Stimulated activated CD8-positive, alpha-beta memory T cell treated with anti-CD3 and anti-CD28 coated beads, Interleukin-15, amount 100 ng/mL, for 1 hour (primary cell): ENCODE measurements around the gene RBL1.
A peak's percentile ranks its signal among the peaks of the same experiment; 100 is the strongest.
"Not testable (repeated sequence)": the region's sequence is repeated elsewhere in the genome, so short reads cannot be mapped to it uniquely, and the experiment has no call there.

ENCODE experiments used
- DNase-seq: peaks from one replicate; pipeline ENCODE4 v3.0.0-alpha.2; 2020; ENCODE audit warnings: low read depth

The RBL1 gene

DNA sequence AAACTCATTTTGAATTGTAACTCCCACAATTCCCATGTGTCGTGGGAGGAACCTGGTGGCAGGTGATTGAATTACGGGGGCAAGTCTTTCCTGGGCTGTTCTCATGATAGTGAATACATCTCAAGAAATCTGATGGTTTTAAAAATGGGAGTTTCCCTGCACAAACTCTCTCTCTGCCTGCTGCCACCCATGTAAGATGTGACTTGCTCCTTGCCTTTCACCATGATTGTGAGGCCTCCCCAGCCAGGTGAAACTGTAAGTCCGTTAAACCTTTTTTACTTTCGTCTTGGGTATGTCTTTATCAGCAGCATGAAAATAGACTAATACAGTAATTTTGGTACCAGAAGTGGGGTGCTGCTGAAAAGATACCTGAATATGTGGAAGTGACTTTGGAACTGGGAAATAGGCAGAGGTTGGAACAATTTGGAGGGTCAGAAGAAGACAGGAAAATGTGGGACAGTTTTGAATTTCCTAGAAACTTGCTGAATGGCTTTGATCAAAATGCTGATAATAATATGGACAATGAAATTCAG lies 102.9 kb downstream of the RBL1 start:
- DNase-seq: no peak

DNA sequence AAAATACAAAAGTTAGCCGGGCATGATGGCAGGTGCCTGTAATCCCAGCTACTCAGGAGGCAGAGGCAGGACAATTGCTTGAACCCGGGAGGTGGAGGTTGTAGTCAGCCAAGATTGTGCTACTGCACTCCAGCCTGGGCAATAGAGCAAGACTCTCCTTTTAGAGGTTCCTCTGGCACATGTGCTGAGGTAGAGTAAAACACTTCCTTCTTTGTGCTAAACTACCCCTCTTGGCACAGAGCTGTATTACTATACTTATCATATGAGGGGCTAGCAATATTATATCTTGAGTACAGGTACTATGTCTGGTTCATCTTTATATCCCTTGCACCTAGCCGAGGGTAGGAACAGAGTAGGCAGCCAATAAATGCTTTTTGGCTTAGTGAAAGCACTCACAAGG lies 104.1 kb downstream of the RBL1 start:
- DNase-seq: no peak

DNA sequence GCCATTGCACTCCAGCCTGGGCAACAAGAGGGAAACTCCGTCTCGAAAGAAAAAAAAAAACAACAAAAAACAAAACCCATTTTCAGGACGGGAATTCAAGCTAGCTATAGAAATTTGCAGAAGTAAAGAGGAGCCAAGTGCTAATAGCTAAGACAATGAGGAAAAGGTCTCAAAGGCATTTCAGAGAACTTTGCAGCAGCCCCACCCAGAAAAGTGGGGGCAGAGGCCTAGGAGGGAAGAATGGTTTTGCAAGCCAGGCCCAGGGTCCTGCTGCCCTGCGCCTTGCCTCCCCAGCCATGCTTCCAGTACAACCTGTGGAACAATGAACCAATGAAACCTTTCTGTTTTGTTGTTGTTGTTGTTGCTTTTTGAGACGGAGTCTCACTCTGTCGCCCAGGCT lies 106.0 kb downstream of the RBL1 start:
- DNase-seq: no peak

DNA sequence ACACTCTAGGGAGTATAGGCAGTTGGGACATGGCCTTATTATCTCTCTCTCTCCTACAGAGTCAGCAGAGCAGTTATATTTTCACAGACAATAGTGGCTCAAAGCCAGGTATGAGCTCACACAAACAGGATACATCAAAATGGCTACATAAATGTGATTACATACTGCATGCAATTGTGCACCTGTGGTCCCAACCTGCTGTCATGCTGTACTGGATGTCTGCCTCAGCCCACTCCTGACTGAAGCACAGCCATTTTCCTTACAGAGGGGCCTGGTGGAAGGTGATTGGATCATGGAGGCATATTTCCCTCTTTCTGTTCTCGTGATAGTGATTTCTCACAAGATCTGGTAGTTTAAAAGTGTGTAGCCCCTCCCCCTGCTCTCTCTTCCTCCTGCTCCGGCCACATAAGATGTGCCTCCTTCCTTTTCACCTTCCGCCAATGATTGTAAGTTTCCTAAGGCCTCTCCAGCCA lies 107.3 kb downstream of the RBL1 start:
- no peak for DNase-seq

DNA sequence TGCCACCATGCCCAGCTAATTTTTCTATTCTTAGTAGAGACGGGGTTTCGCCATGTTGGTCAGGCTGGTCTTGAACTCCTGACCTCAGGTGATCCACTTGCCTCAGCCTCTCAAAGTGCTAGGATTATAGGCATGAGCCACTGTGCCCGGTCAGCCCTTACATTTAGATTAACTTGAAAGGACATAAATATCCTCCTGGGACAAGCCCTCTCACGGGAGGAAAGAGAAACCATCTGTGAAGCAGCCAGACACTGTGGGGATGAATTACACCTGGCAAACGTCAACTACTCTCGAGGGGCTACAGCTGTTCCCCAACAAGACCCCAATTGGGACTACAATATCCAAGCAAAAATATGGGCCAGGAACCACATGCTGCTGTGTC lies 111.5 kb downstream of the RBL1 start:
- no peak for DNase-seq

DNA sequence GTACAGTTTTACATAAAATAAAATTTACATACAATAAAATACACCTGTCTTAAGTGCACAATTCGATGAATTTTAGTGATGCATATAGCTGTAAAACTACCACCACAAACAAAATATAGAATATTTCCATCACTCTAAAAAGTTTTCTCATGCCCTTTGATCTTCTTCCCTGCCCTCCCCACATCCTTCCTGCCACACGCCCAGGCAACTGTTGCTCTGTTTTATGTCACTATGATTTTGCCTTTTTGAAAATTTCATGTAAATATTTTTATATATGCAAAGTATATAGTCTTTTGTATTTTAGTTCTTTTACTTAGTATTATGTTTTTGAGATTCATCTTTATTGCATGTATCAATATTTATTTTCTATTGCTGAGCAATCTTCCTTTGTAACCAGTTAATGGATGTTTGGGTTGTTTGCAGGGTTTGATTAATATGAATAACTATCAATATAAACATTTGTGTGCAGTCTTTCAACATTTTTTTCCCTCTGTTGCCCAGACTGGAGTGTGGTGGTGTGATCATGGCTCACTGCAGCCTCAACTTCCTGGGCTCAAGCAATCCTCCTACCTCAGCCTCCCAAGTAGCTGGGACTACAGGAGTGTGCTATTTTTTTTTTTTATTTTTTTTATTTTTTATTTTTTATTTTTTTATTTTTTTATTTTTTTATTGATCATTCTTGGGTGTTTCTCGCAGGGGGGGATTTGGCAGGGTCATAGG lies 120.5 kb downstream of the RBL1 start:
- DNase-seq: peak; percentile 24

DNA sequence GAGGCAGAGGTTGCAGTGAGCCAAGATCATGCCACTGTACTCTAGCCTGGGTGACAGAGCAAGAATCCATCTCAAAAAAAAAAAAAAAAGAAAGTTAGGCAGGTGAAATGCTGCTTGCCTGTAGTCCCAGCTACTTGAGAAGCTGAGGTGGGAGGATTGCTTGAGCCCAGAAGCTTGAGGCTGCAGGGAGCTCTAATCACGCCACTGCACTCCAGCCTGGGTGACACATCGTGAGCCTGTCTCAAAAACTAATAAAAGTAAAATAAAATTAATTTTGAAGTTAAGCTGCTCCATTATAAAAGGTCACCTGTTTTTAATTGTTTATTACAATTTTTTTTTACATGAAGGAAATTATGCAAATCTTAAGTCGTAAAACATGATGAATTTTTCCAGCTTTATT lies 121.1 kb downstream of the RBL1 start:
- DNase-seq: no peak

DNA sequence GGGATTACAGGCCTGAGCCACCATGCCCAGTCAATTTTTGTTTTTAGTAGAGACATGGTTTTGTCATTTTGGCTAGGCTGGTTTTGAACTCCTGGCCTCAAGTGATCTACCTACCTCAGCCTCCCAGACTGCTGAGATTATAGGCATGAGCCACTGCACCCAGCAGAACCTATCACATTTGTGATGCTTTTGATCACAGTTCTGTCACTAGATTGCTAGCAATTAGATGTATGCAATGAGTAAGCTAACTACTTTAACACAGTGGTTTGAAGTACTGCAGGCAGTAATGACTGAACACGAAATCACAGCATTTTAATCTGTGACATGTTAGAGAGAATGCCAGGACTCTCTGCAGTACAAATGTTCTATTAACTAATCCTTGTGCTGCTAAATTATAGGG lies 124.7 kb downstream of the RBL1 start:
- no peak for DNase-seq

DNA sequence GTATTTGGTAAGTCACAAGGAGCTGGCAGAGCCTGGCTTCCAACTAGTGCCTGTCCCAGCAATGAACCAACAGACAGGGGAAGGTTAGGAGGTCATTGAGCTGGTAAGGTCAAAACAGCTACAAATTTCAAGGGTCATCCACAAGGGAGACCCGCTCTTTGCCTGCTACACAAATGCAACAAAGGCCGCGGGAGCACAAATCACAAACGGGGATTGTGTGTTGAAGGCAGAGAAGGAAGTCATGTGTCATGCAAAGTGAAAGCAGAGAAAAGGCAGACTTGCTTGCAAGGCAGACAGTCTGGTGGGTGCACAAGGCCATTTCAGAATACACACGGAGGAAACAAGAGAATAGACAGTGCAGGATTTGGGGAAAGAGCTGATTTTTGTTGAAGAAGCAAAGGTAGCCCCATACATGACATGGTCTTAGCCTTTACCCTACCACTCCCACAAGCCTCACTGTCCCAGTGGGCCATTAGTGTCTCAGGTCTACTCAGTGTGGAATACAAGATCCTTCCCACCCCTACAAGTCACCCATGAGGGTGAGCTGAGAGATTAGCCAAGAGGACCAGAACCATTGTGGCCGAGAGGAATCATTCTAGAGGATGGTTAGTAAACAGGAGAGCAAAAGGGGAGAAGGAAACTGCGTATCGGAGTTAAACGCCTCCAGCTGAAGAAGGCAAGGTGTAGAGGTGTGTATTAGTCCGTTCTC lies 126.2 kb downstream of the RBL1 start:
- no peak for DNase-seq

DNA sequence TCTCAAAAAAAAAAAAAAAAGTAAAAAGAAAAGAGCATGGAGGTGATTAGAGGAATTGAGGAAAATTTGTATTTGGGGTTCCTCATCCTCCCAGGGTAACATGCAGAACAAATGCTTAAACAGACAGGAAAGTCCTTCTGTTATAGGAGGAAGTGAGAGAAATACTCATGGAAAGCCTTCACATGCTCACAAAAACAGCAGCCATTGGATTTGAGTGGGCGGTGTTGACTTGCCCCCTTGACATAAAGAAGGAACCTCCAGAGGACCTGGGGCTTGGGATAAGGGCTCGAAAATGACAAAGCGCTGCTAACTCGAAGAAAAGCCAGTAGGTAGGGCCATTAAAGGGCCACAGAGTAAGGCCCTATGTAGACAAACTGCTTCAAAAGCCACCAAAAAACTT lies 126.7 kb downstream of the RBL1 start:
- no peak for DNase-seq

DNA sequence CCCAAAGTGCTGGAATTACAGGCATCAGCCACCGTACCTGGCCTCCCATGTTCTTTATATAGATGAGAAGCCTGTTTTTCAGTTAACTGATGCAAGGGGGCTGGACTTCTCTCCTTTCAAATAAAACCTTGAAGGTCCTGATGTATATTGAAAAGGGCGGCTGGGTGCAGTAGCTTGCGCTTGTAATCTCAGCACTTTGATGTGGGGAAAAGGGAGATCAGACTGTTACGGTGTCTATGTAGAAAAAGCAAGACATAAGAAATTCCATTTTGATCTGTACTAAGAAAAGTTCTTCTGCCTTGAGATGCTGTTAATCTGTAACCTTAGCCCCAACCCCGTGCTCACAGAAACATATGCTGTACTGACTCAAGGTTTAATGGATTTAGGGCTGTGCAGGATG lies 128.2 kb downstream of the RBL1 start:
- DNase-seq: no peak

DNA sequence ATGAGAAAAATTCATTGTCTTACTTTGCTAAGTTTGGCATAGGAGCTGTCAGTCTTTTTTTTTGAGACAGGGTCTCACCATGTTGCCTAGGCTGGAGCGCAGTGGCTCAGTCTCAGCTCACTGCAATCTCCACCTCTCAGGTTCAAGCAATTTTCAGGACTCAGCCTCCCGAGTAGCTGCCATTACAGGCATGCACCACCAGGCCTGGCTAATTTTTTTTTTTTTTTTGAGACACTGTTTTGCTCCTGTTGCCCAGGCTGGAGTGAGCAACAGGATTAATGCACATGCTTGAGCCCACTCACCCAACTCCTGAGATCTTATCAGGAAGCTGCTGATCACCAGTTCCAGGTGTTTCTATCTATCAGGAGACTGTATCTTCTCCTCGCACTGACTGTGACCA lies 128.8 kb downstream of the RBL1 start:
- DNase-seq: not testable (repeated sequence)

DNA sequence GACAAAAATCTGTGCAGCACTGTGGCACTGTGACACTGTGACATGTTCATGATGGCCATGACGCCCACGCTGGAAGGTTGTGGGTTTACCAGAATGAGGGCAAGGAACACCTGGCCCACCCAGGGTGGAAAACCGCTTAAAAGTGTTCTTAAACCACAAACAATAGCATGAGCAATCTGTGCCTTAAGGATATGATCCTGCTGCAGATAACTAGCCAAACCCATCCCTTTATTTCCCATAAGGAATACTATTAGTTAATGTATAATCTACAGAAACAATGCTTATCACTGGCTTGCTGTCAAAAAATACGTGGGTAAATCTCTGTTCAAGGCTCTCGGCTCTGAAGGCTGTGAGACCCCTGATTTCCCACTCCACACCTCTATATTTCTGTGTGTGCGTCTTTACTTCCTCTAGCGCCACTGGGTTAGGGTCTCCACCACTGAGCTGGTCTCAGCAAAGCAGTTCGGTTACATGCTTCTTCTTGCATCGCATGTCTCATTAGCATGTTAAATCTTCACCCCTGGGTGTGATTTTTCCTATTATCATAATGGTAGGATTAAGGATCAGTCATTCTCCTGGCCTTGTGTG lies 133.3 kb downstream of the RBL1 start:
- DNase-seq: not testable (repeated sequence)

DNA sequence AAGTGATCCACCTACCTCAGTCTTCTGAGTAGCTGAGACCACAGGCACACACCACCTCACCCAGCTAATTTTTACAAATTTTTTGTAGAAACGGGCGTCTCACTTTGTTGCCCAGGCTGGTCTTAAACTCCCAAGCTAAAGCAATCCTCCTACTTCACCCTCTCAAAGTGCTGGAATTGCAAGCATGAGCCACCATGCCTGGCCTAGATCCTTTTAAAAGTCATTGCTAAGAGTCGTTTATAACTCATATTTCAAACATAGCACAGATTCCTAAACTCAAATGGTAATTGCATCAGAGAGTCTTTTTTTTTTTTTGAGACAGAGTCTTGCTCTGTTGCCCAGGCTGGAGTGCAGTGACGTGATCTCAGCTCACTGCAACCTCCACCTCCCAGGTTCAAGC lies 136.6 kb downstream of the RBL1 start:
- no peak for DNase-seq

DNA sequence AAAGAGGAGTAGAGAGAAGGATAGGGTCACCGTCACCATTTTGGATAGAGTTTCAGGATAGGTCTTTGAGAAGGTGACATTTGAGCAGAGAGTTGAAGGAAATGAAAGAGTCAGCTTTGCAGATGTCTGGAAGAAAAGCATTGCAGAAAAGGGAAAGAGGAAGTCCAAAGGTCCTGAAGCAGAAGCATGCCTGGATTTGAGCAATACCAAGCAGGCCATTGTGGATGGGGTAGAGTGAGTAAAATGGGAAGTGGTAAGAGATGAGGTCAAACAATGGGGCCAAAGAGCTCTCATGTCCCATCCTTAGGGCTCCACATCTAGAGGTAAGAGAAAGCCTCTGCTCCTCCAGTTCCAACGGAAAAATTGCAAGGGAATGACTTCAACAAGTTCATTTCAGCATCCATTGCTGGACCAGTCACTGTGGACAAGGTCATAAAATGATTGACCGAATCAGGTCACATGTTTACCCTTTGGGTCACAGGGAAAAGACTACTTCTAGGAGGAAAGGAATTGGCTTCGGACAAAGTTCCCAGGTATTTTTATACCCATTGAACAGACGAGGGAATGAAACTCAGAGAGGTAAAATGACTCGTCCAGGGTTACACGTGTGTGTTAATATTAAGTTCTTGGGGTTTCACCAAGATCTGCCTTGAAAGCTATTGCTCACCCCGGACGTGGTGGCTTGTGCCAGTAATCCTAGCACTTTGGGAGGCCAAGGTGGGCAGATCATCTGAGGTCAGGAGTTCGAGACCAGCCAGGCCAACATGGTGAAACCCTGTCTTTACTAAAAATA lies 137.7 kb downstream of the RBL1 start:
- no peak for DNase-seq

DNA sequence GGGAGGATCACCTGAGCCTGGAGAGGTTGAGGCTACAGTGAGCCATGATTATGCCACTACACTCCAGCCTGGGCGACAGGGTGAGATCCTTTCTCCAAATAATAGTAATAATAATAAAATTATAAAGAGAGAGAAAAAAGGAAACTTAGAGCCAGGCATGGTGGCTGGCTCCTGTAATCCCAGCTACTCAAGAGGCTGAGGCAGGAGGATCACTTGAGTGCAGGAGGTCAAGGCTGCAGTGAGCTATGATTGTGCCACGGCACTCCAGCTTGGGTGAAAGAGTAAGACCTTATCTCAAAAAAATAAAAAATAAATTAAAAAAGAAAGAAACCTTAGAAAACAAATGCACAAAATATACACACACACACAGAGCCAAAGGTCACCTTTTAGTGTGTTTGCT lies 139.1 kb downstream of the RBL1 start:
- DNase-seq: no peak

DNA sequence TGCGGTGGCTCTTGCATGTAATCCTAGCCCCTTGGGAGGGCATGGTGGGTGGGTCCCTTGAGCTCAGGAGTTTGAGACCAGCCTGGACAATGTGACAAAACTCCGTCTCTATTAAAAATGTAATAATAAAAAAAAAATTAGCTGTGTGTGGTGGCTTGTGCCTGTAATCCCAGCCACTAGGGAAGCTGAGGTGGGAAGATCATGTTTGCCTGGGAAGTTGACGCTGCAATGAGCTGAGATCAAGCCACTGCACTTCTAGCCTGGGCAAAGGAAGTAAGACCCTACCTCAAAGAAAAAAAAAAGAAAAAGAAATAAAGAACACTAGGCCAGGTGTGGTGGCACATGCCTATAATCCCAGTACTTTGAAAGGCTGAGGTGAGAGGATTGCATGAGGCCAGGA lies 139.8 kb downstream of the RBL1 start:
- no peak for DNase-seq

DNA sequence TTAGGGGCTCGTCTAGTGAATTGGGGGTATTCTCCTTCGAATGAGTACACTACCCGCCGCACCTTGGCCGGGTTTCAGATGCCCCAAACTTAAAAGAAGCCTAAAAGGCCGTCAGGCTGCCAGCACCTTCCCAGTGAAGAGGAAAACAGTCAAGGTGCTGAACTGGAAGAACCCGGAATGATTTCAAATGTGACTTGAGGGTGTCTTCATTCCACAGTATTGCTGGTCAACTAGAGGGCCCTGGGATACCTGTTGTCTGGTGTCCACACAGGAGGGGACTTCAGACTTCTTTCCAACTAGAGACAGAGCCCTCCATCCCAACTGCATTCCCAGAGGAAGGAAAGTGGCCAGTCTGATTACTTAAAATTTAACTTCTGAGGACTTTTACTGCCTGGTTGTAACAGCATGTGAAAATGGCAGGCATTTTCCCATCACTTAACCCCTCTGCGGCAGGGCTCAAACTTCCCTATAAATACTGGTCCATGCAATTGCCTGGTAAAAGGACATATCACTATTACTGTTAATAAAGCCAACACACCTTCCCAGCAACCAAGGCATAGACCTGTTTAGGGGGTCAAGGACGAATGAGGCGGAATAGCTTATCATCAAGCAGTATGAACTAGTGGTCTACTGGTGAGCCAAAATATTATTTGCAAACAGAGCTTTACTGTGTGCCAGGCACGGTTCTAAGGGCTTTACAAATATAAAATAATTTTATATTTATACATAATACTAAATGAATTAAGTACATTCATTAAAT lies 143.6 kb downstream of the RBL1 start:
- no peak for DNase-seq

DNA sequence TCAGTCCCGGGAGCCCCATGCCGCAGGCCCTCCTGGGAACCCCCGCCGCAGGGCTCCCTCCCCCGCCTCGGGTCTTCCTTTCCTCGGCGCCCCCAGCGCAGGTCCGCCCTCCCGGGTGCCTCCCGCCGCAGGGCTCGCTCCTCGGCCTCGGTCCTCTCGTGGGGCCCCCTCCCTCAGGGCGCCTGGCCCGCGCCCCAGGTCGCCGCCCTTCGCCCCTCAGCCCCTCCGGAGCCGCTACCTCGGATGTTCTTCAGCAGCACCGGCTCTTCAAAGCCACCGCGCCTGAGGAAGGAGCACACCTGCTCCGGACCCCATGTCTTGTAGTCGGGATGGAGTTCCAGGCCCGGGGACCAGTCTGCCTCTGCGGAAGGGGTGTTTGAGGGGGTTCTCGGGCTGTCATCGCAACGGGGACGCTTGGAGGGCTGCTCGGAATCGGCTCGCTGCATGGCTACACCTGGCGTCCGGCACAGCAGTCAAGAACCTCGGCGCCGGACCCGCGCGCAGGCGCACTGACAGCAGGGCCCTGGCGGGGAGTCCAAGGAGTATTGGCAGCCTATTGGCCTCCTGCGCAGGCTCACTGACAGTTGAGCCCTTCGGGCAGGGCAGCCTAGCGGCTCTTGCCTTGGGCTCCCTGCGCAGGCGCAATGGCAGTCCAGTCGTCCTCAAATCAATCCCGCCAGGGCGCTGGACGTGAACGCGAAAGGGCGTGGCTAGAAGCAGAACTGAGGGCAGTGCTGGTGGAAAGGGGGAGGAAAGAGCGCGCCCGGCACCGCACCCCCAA lies 144.4 kb downstream of the RBL1 start, which contains the start of gene SAMHD1:
Gene SAMHD1 (minus strand): TSS at position 511 of the 781 bp plus-strand sequence. CDS start 65 bp downstream, at position 446.
- DNase-seq: peak; percentile 63

DNA sequence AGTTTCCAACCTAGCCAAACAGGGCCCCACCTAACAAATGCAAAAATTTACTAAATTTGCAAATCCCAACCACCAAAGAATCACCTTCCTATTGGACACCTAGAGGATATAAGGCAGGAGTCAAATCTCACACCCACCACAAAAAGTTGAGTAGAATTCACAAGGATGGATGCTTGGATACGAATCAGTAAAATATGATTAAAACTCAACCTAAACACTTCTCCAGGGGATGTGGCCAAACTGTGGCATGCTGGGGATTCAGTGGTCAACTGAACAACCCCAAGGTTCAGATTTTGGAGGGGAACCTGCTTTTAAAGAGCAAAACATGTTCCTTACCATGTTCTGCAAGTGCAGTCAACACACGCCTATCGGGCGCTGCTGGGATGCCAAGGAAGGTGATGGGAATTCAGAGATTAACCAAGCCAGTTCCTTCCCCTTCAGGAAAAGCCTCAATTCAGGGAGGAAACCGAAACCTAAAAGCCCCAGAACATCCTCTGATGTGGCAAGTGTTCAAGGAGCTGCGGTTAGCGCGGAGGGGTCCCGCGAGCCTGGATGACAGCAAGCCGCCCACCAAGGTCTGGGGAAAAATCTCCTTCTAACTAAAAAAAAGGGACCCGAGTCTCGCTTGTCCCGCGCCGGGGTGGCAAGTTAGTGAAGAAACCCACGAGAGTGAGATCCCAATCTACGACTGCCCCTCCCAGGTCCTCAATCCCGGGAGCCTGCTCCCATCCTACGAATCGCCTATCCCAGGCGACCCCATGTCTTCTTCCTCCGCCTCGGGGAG lies 145.2 kb downstream of the RBL1 start:
- DNase-seq: no peak
